RPMI7951 (cell line): Measurements from ENCODE around the gene PRR23E. TPM values are rescaled to one million over a fixed set of nuclear protein-coding genes. Genes with fewer than 3 reads are reported as not detected.

ENCODE experiments used
- DNase-seq: peaks from one replicate; pipeline ENCODE4 v3.0.0-alpha.2; 2012; ENCODE audit warnings: low read depth
- total RNA-seq: library from RNA; depleted of rRNA; stranded (reverse); fragments of >200 nt; shearing (Covaris generic); gene quantifications from 2 replicates; pipeline ENCODE4 v1.2.3, GENCODE V29; 2014

Gene PRR23E
- total RNA-seq, 1 experiment from 2014 or later = not detected

DNA sequence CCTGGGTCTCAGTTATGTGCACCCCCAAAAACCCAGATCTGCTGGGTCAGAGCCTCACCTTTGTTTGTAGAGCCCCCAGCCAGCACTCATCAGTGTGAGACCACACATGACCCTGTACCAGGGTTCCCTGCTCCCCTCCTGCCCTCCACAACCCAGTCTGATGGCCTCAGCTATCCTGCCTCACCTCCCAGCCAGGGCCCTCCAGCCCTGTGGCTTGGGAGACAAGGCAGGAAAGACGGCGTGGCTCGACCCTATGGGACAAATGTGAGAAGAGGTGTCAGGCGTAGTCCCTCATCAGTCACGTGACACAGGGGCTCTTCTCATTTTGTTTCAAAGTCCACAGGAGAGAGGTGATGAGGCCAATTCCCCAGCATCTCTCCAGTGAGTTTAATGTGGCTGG, 28.3 kb upstream of the PRR23E start:
- no peak for DNase-seq

- no peak for DNase-seq
These were observed 27.9 kb upstream of the PRR23E start for GRCh38 chr3:127165036-127165435.

DNA sequence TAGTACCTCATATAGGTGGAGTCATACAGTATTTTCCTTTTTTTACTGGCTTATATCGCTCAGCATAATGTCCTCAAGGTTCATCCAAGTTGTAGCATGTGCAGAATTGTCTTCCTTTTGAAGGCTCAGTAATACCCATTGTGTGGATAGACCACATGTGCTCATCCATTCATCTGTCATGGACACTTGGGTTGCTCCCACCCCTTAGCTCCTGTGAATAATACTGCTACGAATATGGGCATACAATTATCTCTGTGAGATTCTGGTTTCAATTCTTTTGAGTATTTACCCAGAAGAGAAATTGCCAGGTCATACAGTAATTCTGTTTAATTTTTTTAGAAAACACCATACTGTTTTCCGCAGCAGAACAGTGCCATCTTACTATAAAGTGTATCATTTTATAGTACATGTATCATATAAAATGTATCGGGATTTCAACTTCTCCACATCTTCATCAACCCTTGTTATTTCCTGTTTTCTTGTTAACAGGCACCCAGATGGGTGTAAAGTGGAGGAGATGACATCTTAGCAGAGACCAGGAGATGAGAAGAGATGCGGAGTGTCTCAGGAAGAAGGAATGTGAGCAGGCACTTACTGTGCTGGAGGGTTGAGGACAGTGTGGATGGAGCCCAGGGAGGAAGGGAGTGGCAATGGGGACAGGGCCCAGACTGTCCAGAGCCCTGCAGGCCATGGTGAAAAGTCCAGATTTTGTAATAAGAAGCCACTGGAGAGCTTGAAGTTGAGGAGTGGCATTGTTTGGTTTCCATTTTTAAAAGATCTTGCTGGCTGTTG, 27.0 kb upstream of the PRR23E start:
- DNase-seq = no peak

DNA sequence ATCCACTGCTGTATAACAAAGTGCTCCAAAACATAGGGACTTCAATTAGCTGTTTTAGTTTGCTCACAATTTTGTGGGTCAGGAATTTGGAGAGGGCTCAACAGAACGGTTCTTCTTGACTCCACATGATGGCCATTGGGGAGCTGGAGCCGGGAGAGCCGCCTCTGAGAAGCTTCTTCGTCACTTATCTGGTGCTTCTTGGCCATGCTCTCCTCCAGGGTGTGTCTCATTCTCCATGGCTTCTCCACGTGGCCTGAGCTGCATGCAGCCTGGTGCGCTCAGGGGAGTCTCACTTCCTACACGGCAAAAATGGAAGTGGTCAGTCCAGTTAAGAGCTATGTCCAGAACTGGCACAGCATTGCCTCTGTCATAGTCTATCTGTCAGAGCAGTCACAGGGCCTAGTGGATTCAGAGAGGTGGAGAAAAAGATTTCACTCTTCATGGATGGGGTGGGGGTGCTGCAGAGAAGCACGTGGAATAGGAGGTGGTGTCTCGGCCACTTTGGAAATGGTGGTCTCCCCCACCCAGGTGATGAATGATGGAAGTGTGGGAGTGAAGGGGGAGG, 26.3 kb upstream of the PRR23E start:
- no peak for DNase-seq

DNA sequence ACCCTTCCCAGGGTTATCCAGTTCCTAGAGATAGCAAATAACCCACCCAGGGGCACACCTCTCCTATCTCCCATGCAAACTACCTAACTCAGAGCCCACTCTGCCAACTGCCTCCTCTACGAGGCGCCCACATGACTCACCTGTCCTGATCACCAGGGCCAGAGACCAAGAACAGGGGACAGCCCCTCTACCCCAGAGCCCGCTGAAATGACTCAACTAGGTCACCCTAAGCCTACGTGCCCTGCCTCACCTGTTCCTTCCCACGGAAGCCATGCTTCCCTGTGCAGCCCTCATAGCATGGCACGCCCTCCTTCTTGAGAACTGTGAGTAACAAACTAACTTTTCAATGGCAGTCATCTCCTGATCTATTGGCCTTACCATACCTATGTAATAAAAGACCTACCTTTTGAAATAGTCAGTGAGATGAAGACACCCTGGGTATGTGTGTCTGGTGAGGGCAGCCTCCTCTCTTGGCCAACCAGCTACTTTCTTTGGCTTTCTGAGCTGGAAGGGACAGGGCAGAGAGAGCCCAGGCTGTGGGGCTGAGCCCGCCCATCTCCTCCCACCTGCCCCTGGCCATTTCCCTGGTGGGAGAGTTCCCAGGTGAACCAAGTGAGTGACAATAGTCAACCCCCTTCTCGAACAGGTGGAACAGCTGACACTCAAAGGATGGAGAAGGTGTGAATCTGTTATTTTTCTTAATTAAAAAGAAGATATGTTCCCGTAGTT, 25.5 kb upstream of the PRR23E start:
- DNase-seq = no peak

DNA sequence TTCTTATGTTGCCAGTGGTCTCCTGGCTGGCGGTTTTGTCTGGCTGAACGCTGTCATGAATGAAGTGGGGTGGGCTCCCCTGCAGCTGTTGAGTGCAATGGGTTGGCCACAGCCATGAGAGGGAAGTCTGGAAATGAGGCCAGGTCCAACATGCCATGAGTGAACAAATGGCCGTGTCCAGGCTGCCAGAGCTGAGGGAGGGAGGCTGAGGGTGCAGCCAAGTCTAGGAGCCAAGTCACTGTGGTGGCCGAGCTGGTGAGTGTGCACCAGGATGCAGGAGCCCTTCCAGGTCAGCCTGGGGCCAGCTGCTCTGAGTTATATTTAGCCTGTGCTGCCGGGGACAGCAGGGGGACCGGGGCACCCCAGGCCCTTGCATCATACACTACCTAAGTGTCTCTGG, 24.7 kb upstream of the PRR23E start:
- DNase-seq = peak; percentile 43

- DNase-seq = peak; percentile 82
These were observed 22.1 kb upstream of the PRR23E start for GRCh38 chr3:127170814-127171213.

DNA sequence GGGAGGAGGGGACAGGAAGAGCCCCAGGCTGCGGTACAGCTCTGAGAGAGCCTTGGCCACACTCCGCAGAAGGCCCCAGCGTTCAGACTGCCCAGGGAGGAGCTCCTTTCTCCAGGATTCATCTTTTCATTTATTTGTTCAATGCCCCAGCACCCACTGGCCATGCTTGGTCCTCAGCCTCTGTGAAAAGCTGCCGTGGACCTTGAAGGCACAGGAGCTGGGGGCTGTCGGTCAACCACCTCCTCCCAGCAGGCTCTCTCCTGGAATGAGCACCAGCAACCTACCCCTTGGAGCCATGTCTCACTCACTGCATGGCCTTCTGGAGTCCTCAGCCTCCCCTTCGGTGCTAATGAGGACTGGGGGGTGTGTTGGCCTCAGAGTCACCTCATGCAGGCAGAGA, 21.6 kb upstream of the PRR23E start:
- no peak for DNase-seq

- DNase-seq = no peak
These were observed 21.2 kb upstream of the PRR23E start for GRCh38 chr3:127171721-127172120.

DNA sequence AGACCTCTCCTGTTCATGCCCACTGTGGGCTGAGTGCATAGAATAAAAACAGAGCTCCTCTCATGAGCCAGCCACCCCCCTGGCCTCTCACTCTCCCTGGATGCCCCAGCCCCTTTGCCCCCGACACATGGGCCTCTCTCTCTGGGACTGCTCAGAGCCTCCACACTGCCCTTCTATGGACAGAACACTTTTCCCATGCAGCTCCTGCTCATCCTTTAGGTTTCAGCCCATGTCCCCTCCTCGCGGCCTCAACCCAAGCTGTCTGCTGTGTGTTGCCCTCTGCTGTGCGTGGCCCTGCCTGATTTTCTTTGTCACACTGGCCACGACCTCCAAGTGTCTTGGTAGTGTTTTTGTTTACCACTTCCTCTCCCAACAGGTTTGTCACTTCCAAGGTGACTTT, 20.7 kb upstream of the PRR23E start:
- no peak for DNase-seq

DNA sequence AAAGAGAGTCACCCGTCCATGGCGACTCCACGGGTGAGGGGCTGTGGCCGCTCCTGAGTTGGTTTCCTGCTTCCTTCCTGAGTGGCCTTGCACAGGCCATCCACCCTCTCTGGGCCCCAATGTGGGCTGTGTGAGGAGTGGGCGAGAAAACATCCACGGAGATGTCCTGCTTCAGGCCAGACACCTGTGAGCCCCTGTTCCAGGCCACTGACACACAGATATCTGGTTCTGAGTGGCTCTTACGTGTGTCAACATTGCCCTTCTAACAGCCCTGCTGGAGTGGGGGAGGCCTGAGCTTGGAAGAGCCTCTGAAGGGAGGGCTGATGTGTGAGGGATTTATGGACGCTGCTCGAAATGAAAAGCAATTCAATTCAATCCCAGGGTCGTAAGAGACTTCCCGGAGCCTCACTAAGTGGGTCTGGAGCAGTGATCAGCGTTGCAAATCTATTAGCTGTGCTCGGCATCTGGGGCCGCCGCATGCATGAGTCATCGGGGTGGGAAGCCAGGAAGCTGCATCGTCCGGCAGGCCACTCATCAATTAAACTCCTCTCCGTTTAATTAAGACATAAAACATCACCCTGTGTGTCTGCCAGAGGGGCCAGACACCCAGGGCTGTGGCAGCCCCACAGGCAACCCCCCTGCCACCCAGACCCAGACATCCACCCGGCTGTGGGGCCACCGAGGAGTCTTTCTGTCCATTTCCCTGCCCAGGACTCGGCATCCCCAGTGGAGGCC, 20.0 kb upstream of the PRR23E start:
- DNase-seq = peak; percentile 82

GRCh38 chr3:127173516-127174166, 19.3 kb upstream of the PRR23E start:
- DNase-seq = no peak

DNA sequence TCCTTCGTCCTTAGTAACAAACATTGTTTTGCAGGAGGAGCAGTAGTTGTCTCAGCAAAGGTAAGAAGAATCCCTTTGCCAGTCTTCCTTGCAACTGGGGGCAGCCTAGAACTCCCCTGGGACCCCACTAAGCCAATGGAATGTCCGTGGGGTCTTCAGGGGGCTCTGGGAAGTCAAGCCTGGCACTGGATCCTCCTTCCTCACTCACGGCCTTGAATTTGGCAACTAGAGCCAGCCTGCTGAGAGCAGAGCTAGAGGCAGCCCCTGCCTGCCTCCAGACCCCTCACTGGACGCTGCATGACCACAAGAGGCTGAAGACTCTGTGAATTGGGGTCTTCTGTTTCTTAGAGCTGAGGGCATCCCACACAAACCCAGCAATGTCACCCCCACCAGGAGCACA, 18.6 kb upstream of the PRR23E start:
- no peak for DNase-seq

DNA sequence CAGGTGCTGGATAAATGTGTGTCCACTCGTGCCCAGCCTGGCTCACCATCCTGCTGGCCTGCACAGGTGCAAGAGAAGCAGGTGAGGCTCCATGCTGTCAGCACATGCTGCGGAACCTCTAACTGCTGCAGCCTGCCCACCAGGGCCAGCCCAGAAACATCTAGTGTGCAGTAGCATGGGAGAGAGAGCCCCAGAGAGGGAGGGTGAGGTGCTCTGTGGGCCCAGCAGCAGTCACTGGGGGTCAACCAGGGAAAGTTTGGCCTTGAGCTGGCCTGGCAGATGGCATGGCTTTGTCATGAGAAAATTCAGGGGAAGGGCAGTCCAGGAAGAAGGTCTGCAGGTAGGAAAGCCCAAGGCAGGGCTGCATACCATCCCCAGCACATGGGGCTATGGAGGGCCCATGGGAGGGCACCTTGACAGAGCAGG, 18.2 kb upstream of the PRR23E start:
- DNase-seq = no peak

GRCh38 chr3:127175272-127175671, 17.7 kb upstream of the PRR23E start:
- DNase-seq = no peak

DNA sequence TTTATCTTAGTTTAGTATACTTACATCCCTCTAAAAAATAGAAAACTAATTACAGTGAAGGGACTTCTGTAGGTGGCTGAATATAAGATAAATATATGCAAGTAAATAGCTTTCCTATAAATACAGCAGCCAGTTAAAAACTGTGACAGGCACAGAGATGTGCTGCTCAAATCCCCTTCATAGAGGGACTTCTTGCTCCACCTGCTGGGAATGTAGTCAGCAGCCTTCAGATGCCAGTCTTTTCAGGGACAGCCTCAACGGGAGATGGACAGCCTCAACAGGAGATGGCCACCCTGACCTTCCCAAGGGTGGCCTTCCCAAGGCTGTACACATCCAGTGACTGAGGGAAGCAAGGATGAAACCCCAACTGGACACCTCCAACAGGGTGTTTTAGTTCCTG, 15.7 kb upstream of the PRR23E start:
- peak; percentile 35 for DNase-seq

GRCh38 chr3:127180859-127181258, 12.1 kb upstream of the PRR23E start:
- no peak for DNase-seq

- DNase-seq = no peak
These were observed 10.5 kb upstream of the PRR23E start for GRCh38 chr3:127182431-127182830.

GRCh38 chr3:127182848-127183714, 9.8 kb upstream of the PRR23E start:
- no peak for DNase-seq

- no peak for DNase-seq
These were observed 8.7 kb upstream of the PRR23E start for GRCh38 chr3:127183931-127184869.
